Measurements from ENCODE around the gene HBG1.
"Not testable (repeated sequence)": the region's sequence is repeated elsewhere in the genome, so short reads cannot be mapped to it uniquely, and the experiment has no call there.

HBG1 gene

DNA sequence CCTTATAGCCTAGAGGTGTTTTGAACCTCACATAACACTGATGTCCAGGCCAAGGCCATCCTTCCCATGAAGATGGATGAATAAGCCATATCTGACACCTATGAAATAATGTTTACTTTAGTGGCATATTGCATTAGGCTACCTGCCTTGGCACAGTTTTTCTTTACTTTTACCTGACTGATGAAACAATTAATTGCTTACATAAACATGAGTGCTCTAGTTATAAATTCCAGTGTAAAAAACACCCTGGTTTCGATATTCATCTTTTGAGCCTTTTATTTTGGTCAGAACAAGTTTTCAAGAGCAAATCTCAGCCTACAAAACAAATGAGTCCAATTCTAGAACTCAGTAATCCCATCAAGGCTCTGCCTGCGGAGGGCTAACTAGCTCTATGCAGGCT is 27.0 kb upstream of the HBG1 start:
- DNase-seq = no peak

DNA sequence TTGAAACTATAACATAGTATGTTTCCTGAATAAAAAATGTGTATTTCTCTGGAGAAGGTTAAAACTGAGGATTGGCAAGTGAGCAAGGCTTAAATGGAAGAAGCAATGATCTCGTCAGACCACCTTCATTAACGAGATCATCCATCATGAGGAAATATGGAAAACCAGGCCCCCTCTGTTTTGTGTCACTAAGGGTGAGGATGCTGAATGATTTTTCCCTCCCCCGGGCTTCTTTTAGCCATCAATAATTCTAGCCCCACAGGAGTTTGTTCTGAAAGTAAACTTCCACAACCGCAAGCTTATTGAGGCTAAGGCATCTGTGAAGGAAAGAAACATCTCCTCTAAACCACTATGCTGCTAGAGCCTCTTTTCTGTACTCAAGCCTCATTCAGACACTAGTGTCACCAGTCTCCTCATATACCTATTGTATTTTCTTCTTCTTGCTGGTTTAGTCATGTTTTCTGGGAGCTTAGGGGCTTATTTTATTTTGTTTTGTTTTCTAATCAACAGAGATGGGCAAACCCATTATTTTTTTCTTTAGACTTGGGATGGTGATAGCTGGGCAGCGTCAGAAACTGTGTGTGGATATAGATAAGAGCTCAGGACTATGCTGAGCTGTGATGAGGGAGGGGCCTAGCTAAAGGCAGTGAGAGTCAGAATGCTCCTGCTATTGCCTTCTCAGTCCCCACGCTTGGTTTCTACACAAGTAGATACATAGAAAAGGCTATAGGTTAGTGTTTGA is 25.9 kb upstream of the HBG1 start:
- DNase-seq = no peak

DNA sequence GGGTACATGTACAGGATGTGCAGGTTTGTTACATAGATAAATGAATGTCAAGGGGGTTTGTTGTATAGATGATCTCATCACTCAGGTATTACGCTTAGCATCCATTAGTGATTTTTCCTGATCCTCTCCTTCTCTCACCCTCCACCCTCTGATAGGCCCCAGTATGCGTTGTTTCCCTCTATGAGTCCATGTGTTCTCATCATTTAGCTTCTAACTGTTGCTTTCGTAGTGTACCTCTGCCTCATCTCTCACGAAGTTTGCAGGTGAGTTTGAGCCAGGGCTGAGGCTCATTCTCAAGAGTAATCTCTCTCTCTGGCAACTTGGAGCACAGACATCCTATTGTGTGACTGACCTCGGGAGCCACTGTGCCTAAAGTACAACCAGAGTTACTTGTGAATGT is 24.7 kb upstream of the HBG1 start:
- no peak for DNase-seq

DNA sequence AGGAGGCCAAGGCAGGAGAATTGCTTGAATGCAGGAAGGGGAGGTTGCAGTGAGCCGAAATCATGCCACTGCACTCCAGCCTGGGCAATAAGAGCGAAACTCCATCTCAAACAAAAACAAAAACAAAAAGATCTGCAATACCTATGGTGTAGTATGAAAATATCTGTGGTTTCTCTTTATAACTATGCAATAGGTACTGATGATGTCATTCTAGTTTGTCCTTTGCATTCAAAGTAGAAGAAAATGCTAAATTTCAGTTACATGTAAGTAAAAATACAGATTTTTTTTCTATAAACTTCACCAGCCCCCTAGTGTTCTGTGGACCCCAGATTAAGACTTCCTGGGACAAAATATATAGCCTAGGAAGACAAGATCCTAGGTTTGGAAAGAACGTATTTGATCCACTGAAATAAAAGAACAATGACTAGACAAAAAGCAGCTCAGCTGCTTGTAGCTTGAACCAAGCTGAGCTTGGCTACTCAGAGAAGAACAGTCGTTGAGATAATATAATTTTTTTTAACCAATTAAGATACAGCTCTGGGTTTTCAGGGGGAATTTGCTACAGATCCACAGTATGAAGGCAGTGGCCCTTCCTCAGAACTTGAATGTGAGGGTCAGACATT is 22.8 kb upstream of the HBG1 start:
- no peak for DNase-seq

DNA sequence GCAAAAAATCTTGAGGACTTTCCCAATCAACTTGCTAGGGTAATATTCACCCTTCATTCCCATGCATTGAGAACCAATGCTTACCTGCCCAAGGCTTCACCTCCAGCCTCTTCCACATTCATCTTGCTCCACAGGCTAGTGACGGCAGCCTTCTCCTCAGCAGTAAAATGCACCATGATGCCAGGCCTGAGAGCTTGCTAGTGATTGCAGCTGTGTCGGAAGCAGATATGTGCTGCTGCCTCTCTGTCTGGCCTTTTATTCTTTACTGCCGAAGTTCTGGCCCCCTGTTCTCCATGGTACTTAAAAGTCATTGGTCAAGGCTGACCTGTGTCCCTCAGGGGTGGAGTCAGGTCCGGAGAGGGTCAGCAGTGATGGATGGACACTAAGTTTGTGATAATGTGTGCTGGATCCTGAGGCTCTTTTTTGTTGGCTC is 20.1 kb upstream of the HBG1 start, which contains the start of gene HBE1:
Gene HBE1 (minus strand): TSS at position 231 of the 433 bp plus-strand sequence. CDS start 55 bp downstream, at position 176.
- no peak for DNase-seq

DNA sequence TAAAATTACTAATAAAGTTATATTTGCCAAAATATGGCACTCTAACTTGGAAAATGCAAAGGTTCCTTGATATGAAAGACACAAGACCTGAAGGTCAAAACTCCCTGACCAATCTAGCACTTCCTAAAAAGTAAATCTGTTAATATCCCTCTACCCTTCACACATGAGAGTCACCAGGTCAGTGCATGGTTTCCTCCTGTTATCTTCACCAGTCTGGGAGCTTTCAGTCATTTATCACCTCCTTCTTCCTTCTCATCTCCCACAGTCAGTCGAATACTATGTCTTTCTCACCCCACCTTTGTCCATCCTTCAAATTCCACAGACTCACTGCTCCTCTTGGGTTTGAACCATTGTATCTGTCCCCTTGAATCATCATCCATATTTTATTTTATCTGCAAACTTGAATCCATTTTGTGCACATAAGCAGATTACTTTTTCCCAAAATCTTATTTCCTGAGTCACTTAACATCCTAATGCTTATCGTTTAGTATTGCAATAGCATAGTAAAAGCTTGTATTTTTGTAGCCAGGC is 17.4 kb upstream of the HBG1 start:
- no peak for DNase-seq

DNA sequence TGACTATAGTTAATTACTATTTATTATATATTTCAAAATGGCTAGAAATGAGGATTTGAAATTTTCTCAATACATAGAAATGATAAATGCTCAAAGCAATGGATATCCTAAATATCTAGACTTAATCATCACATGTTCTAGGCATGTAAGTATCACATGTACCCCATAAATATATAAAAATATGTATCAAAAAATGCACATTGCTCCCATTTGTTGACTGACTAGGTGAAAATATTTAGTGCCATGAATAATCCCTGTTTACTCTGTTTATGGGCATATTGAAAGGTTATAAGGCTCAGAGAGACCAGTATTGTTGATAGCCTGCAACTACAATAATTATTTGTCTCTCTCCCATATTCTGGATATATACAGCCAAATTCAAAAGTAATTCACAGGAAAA is 17.0 kb upstream of the HBG1 start:
- DNase-seq = no peak

DNA sequence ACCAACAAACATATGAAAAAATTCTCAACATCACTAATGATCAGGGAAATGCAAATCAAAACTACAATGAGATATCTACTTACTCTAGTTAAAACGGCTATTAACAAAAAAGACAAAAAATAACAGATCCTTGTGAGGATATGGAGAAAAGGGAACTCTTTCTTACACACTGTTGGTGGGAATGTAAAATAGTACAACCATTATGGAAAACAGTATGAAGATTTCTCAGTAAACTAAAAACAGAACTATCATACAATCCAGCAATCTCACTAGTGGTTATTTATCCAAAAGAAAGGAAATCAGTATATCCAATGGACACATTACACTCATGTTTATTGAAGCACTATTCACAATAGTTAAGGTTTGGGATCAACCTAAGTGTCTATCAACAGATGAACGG is 16.2 kb upstream of the HBG1 start:
- no peak for DNase-seq

DNA sequence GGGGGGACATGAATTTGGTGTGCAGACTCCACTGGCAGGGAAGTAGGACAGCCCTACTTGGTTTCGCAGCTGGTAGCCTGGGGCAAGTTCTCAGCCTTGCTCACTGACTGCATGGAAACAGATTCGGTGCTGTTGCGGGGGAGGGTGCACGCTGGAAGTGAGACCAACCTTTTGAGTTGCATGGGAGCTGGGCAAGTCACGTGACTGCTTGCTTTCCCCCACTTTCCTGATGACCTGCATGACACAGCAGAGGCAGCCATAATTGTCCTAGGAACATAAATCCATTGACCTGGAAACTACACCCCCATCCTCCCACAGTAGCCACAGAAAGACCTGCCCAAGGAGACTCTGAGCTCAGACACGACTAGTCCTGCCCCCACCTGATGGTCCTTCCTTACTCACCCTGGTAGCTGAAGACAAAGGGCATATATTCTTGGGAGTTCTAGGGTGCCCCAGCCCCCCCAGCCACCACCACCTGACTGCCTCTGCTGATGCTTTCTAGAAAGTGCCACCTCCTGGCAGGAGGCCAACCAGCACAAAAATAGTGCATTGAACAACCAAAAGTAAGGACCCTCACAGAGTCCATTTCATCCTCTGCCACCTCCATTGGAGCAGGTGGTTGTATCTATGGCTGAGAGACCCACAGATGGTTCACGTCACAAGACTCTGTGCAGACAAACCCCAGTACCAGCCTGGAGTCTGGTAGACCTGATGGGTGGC is 9.0 kb upstream of the HBG1 start:
- DNase-seq = no peak

DNA sequence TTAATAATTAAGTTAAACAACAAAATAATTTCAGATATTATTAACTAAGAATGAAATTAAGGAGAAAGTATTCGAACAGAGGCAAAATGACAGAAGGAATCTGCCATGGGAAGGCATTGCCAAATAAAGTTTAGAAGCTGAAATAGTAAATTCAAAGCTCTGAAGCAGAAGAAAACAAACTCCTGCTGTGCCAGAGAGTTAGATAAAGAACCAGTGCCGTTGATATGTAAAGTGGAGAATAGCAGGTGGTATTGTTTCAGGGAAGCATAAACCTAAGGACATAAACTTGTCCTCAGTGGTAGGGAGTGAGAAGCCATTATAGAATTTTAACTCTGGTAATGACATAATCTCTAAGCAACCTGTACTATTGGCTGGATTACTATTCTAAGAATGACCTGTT is 7.6 kb upstream of the HBG1 start:
- DNase-seq = no peak

DNA sequence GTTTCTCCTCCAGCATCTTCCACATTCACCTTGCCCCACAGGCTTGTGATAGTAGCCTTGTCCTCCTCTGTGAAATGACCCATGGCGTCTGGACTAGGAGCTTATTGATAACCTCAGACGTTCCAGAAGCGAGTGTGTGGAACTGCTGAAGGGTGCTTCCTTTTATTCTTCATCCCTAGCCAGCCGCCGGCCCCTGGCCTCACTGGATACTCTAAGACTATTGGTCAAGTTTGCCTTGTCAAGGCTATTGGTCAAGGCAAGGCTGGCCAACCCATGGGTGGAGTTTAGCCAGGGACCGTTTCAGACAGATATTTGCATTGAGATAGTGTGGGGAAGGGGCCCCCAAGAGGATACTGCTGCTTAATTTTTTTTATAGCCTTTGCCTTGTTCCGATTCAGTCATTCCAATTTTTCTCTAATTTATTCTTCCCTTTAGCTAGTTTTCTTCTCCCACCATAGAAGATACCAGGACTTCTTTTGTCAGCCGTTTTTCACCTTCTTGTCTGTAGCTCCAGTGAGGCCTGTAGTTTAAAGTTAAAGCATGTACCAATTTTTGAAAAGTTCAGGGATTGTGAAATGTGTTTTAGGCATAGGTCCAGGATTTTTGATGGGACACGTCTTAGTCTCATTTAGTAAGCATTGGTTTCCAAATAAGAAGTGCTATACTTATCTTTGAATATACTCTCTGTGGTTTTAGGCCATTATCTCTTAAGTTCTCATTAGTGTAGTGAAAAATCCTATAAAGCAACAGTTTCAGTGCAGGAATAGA is 5.2 kb upstream of the HBG1 start, which contains the start of gene HBG2:
Gene HBG2 (minus strand): TSS at position 136 of the 768 bp plus-strand sequence. CDS start 53 bp downstream, at position 83.
- DNase-seq = not testable (repeated sequence)

DNA sequence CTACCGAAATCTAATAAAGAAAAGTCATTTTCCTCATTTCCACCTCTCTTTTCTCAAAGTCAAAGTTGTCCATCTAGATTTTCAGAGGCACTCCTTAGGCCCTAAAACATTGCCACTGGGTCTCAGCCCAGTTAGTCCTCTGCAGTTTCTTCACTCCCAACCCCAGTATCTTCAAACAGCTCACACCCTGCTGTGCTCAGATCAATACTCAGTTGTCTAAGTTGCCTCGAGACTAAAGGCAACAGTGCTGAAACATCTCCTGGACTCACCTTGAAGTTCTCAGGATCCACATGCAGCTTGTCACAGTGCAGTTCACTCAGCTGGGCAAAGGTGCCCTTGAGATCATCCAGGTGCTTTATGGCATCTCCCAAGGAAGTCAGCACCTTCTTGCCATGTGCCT is 4.4 kb upstream of the HBG1 start:
- DNase-seq = not testable (repeated sequence)

DNA sequence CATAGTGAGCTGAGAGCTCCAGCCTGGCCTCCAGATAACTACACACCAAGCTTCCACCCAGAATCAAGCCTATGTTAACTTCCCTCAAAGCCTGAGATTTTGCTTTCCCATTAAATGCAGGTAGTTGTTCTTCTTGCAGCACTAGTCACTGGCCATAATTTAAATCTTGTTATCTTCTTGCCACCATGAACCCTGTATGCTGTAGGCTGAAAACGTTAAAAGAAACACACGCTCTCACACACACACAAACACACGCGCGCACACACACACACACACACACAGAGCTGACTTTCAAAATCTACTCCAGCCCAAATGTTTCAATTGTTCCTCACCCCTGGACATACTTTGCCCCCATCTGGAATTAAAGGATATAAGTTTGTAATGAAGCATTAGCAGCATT is 3.8 kb upstream of the HBG1 start:
- DNase-seq = not testable (repeated sequence)

DNA sequence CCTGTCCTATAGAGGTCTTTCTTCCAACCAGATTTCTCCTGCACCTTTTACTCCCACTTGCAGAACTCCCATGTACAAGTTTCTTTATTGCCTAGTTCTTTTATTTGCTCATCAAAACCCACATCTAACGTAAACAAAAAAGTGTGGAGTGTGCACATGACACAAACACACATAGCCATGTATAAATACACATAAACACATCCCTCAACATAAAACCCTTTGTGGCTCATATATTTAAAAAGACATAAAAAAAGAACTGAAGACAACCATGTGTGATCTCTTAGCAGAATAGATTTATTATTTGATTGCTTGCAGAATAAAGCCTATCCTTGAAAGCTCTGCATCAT is 3.2 kb upstream of the HBG1 start:
- no peak for DNase-seq

DNA sequence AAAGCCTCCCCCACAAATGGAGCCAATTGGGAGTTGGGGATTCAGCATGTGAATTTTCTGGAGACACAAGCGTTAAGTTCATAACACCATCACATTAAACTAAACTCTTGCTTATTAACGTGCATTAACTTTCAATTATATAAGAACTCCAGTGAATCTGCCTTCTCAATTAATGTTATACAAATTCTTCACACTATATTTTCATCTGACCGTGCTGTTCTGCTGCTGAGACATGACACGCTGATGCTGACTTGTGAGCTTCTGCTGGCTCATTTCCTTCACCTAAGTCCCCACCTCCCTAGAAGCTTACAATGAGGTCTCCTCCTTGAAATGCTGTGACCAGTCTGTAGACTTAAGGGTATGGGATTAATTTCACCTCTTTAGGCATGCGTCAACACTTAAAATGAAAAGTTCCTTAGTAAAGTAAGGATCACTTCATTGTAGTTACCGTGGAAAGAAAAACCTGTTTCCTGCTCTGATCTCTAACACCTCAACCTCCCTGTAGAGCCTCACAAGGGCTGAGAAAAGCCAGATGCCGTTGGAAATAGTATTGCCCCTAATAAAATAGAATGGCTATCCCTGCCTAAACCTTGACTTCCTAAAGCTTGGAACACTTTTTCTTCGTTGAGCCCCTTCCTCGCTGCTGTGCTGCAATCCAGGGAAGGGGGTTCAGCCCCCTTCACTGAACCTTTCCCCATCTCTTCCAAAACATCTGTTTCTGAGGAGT is 2.7 kb upstream of the HBG1 start:
- no peak for DNase-seq

DNA sequence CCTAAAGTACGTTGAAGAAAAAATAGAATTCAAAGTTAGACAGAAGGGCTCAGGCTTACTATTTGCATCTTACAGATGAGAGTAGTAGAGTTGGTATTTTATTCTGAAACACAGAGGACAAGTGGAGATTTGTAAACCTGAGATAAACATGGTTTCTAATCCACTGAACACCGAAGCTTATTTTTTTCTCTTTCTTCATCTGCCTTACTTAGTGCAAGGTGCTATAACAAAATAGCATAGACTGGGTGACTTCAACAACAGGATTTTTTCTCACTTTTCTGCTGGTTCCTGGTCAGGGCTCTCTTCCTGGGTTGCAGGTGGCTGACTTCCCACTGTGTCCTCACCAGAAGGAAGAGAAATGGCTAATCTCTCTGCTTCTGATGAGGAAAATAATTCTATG is 2.1 kb upstream of the HBG1 start:
- DNase-seq = no peak

DNA sequence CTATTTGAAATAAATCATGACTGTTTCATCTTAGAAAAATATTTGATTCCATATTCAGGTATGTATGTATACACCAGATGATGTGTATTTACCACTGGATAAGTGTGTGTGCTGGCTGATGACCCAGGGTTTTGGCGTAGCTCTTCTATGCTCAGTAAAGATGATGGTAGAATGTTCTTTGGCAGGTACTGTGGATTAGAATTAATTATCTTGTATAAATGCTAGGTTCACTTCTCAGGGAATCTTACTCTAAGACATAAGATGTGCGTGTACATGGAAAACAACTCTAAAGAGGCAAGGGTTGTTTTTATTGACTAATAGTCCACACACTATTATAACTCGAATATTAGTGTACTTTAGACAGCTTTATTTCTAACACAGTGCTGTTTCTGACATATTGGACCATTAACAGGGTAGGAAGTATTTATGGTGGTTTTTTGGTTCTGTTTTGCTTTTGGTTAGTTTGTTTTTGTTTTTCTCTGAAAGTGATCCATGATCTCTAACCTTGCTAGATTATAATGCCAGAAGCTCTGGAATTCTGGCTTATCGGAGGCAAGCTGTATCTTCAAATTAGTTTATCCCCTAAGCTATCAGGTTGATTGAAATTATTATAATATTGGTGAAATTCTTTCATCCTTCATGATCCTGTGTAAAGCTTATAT is 1.0 kb upstream of the HBG1 start:
- no peak for DNase-seq

DNA sequence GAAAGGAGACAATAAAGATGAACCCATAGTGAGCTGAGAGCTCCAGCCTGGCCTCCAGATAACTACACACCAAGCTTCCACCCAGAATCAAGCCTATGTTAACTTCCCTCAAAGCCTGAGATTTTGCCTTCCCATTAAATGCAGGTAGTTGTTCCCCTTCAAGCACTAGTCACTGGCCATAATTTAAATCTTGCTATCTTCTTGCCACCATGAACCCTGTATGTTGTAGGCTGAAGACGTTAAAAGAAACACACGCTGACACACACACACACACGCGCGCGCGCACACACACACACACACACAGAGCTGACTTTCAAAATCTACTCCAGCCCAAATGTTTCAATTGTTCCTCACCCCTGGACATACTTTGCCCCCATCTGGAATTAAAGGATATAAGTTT is 1.2 kb downstream of the HBG1 start:
- DNase-seq = not testable (repeated sequence)

DNA sequence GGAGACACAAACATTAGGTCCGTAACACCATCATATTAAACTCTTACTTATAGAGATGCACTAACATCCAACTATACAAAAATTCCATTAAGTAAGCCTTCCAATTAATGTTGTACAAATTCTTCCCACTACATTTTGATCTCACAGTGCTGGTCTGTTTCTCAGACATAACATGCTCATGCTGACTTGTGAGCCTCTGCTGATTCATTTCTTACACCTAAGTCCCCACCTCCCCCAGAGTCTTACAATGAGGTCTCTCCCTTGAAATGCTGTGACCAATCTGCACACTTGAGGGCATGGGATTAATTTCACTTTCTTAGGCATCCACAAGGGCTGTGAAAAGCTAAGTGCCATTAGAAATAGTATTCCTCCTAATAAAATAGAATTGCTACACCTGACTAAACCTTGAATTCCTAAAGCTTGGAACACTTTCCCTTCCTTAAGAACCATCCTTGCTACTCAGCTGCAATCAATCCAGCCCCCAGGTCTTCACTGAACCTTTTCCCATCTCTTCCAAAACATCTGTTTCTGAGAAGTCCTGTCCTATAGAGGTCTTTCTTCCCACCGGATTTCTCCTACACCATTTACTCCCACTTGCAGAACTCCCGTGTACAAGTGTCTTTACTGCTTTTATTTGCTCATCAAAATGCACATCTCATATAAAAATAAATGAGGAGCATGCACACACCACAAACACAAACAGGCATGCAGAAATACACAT is 2.0 kb downstream of the HBG1 start:
- no peak for DNase-seq

DNA sequence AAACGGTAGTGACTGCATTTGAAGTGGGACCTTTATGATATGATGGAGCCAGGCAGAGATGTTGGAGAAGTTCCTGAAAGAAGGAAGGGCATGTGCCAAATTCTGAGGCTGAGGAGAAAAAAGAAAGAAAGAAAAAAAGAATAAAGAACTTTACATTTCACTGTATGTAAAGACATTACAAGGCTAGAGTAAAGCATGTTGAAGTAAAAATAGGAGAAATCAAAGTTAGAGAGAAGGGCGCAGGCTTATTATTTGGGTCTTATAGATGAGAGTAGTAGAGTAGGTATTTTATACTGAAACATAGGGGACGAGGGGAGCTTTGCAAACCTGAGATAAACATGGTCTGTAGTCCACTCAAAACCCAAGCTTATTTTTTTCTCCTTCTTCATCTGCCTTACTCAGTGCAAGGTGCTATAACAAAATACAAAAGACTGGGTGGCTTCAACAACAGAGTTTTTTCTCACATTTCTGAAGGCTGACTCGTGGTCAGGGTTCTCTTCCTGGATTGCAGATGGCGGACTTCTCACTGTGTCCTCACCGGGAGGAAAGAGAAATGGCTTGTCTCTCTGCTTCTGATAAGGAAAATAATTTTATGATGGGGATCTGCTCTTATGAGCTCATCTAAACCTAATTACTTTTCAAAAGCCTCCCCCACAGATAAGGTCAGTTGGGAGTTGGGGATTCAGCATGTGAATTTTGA is 2.7 kb downstream of the HBG1 start:
- DNase-seq = no peak
